NCI-H446 (cell line): ENCODE data around the gene RPLP2.
A peak's percentile ranks its signal among the peaks of the same experiment; 100 is the strongest.

Source experiments
- DNase-seq, 2 experiments: peaks; one replicate each; lab custom pipeline; 2025; lab: John Stamatoyannopoulos, UW

The RPLP2 gene

GRCh38 chr11:824292-824880, 14.6 kb downstream of the RPLP2 start:
- no peak for DNase-seq

- no peak for DNase-seq
Observed at GRCh38 chr11:824942-825341, 15.2 kb downstream of the RPLP2 start.

- DNase-seq, result no peak
Observed at GRCh38 chr11:825366-826226, 15.8 kb downstream of the RPLP2 start.

- DNase-seq, result no peak
Observed at GRCh38 chr11:826227-826621, 16.5 kb downstream of the RPLP2 start.

GRCh38 chr11:826836-827145, 17.0 kb downstream of the RPLP2 start:
- no peak for DNase-seq

GRCh38 chr11:827146-827896, 17.6 kb downstream of the RPLP2 start:
- DNase-seq, result no peak

- DNase-seq, result no peak
Observed at GRCh38 chr11:827897-828192, 18.1 kb downstream of the RPLP2 start, which contains the start of gene CRACR2B. Gene CRACR2B (plus strand): TSS chr11:827919. CDS start chr11:828608, 689 bp downstream.

GRCh38 chr11:828506-829175, 18.9 kb downstream of the RPLP2 start:
- DNase-seq, result no peak

- DNase-seq, result no peak
Observed at GRCh38 chr11:829176-829846, 19.5 kb downstream of the RPLP2 start.

GRCh38 chr11:829847-830294, 20.1 kb downstream of the RPLP2 start:
- DNase-seq, result no peak

- no peak for DNase-seq
Observed at GRCh38 chr11:830295-831117, 20.7 kb downstream of the RPLP2 start.

- DNase-seq, result no peak
Observed at GRCh38 chr11:831118-831864, 21.5 kb downstream of the RPLP2 start.

- no peak for DNase-seq
Observed at GRCh38 chr11:831961-832528, 22.3 kb downstream of the RPLP2 start.

- DNase-seq, result peak in 1 of 2 experiments; percentile 77
Observed at GRCh38 chr11:832529-833113, 22.9 kb downstream of the RPLP2 start, which contains the start of gene CD151. Gene CD151 (plus strand): TSS chr11:832952. CDS start chr11:836070, 3,118 bp downstream.

GRCh38 chr11:833114-833791, 23.5 kb downstream of the RPLP2 start:
- DNase-seq, result no peak

GRCh38 chr11:833849-834311, 24.1 kb downstream of the RPLP2 start:
- no peak for DNase-seq

- DNase-seq, result no peak
Observed at GRCh38 chr11:834371-835316, 24.9 kb downstream of the RPLP2 start.

GRCh38 chr11:836274-836673, 26.5 kb downstream of the RPLP2 start:
- no peak for DNase-seq
